DMS114 treated with DMSO at 0.1 percent for 48 hours (cell line): Measurements from ENCODE around the gene TPCN1.

Experiments used
- DNase-seq: peaks from one replicate; lab custom pipeline; 2025; ENCODE audit not compliant: unreplicated experiment; lab: John Stamatoyannopoulos, UW

The TPCN1 gene

DNA sequence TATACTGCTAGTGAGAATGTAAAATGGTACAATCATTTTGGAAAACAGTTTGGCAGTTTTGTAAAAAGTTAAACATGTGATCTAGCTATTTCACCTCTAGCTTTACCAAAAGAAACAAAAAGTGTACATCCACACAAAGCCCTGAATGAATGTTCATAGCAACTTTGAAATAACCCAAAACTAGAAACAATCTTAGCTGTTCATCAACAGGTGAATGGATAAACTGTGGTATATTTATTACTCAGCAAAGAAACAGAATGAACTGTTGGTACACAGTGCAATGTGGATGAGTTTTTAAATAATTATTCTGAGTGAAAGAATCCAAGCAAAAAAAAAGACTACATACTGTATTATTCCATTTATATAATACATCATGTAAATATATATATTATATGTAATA lies 36.3 kb downstream of the TPCN1 start:
- DNase-seq = no peak

GRCh38 chr12:113260127-113260526 lies 38.9 kb downstream of the TPCN1 start:
- DNase-seq = no peak

DNA sequence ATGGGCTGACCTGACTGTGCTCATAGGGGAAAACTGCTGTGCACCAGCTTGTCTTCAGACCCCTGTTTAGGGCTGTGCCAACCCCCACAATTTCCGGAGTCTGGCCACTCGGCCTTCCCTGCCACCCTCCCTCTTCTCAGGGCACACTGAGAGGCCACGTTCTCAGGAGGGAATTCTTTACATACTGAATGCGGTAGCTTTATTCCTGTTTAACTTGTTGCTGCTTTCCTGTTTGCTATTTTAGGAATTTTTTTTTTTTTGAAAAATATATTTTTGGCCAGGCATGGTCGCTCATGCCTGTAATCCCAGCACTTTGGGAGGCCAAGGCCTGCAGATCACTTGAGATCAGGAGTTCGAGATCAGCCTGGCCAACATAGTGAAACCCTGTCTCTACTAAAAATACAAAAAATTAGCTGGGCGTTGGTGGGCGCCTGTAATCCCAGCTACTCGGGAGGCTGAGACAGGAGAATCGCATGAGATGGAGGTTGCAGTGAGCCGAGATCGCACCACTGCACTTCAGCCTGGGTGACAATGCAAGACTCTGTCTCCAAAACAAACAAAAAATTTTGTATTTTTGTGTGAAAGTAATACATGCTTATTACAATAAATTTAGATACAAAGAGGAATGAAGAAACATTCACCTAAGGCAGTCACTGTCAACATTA lies 39.5 kb downstream of the TPCN1 start:
- DNase-seq = no peak

GRCh38 chr12:113261847-113262470 lies 40.7 kb downstream of the TPCN1 start:
- no peak for DNase-seq

GRCh38 chr12:113262710-113263109 lies 41.4 kb downstream of the TPCN1 start:
- no peak for DNase-seq

GRCh38 chr12:113263431-113263963 lies 42.2 kb downstream of the TPCN1 start:
- DNase-seq = no peak

DNA sequence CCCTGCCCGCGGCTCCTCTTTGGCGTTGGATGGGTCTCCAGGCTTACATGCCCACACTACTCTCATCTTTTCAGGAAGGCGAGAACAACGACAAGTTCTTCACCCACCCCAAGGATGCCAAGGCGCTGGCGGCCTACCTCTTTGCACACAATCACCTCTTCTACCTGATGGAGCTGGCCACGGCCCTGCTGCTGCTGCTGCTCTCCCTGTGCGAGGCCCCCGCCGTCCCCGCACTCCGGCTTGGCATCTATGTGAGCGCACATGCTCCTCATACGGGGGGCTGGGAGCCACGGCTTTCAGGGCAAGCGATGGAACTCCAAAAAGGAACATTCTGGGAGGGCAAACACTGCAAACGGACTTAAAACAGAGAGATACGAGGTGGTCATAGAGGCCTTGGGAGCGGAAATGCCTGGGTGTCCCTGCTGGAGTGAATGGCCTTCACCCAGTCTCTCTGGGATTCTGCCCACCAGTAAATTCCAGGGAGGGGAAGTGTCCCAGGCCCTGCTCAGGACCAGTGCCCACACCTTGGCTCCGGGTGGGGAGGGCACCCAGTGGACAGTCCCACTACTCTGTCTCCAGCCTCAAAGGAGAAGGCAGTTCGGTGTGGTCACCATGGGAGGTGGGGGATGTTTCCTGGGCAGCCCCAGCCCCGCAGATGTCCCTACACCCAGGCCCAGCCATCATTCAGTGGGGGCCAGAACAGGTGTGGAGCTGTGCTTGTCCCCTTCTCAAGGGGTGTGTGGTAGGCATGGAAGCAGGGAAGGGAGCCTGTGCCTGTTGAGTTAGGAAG lies 45.0 kb downstream of the TPCN1 start:
- no peak for DNase-seq

GRCh38 chr12:113267621-113268020 lies 46.4 kb downstream of the TPCN1 start:
- no peak for DNase-seq

GRCh38 chr12:113268136-113268535 lies 46.9 kb downstream of the TPCN1 start:
- DNase-seq = no peak

DNA sequence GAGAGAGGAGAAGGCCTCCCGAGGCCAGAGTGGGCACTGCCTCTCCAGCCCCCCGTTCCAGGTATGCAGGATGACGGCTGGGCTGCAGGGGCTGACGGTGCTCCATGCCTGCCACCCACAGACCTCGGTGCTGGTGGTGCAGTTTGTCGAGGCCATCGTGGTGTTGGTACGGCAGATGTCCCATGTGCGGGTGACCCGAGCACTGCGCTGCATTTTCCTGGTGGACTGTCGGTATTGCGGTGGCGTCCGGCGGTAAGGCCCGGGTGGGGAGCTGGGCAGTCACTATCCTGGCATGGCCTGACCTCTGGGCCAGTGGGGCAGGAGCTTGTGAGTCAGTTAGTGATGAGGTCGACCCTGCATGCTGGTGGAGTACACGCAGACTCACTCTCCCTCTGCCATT lies 47.4 kb downstream of the TPCN1 start:
- DNase-seq = no peak

DNA sequence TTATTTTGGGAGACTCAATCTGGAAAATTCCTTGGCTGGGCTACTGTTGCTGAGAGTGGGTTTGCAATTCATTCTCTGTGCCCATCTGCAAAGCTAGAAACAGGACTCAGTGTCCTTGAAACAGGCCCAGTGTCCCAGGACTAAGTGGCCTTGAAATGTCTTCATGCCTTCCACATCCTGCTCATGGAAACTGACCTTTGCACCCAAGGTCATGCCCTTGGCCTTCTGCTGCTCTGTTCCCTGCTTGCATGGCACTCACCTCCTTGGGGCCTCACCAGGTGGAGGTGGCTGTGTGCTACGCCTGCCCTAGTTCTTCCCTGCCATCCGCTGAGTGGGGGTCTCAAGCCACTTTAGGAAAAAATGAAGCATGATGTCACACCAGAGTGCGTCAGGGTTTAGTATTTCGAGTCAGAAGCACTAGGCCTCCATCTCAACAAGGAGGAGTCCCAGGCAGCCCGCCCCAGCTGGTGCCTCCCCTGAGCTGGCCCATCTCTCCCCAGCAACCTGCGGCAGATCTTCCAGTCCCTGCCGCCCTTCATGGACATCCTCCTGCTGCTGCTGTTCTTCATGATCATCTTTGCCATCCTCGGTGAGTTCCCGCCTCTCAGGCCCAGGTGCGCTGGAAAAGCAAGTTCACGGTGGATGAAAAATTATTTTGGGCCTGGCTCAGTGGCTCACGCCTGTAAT lies 48.1 kb downstream of the TPCN1 start:
- no peak for DNase-seq

DNA sequence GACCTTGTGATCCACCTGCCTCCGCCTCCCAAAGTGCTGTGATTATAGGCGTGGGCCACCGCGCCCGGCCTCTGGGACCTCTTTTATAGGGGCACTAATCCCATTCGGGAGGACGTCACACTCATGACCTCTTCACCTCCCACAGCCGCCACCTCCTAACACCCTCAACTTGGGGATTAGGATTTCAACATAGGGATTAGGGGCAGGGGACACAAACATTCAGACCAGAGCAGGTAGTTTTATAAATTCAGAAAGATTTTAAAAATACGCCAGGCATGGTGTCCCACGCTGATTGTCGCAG lies 49.4 kb downstream of the TPCN1 start:
- DNase-seq = no peak

GRCh38 chr12:113271466-113271852 lies 50.2 kb downstream of the TPCN1 start:
- no peak for DNase-seq

GRCh38 chr12:113271853-113272561 lies 50.7 kb downstream of the TPCN1 start:
- DNase-seq = no peak

DNA sequence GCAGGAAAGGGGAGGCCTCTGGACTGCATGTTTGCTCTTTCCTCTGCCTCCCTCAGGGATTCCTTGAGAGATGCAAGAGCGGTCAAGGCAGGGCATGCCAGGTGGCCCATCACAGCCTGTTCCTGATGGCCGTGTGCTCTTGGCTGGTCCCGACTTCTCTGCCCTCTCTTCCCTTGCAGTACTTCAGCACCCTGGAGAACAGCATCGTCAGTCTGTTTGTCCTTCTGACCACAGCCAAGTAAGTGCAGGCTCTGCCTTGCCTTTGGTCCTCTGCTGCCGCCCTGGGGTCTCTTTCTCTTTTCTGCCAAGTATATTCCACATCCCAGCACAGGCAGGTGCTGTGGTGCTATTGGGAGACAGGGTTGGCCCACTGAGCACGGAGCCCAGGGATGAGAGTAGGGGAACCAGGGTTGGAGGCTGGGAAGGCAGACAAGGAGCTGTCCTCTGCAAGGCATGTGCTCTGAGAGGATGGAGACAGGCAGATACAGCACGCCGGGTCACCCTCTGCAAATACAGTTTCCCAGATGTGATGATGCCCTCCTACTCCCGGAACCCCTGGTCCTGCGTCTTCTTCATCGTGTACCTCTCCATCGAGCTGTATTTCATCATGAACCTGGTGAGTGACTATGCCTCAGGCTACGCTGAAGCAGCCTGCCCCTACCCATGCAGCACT lies 51.9 kb downstream of the TPCN1 start:
- DNase-seq = no peak

DNA sequence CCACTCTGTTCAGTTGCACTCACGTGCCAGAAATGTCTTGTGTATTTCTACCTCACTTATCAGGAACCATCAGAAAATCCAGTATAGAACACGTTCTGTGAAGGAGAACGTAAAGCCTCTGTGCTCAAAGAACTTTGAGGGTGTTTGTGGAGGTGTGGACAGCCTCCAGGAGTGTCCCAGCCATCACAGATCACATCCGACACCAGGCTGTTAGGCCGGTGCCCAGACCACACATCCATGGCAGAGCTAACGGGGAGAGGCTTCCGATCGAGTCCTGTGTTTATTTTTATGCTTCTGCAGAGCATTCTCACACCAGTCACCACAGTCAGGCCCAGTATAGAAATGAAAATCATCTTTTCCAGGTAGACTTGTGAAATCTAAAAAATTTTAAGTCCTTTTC lies 53.6 kb downstream of the TPCN1 start:
- no peak for DNase-seq

- no peak for DNase-seq
Observed at GRCh38 chr12:113276306-113276705, 55.0 kb downstream of the TPCN1 start.

GRCh38 chr12:113276946-113277500 lies 55.8 kb downstream of the TPCN1 start:
- no peak for DNase-seq

- DNase-seq = no peak
Observed at GRCh38 chr12:113277511-113277910, 56.2 kb downstream of the TPCN1 start.

GRCh38 chr12:113278141-113278540 lies 56.9 kb downstream of the TPCN1 start:
- no peak for DNase-seq
